Smooth muscle cell (in vitro differentiated cells): ENCODE measurements around the gene KLC1. TPM values are rescaled to one million over a fixed set of nuclear protein-coding genes. Genes with fewer than 3 reads are reported as not detected.

ENCODE experiments used
- DNase-seq: peaks from one replicate; lab custom pipeline; 2025; ENCODE audit not compliant: unreplicated experiment; lab: John Stamatoyannopoulos, UW
- H2AFZ ChIP-seq: fragments of 200-600 bp; sonication (generic); 2 replicates; pipeline ENCODE4 v1.6.0; 2016; ENCODE audit warnings: antibody characterized with exemption, low read depth, mild to moderate bottlenecking
- H3F3A ChIP-seq: fragments of 200-600 bp; sonication (generic); 2 replicates; pipeline ENCODE4 v1.6.0; 2017; ENCODE audit warnings: antibody characterized with exemption, low read depth
- H3K27ac ChIP-seq: fragments of 200-600 bp; sonication (generic); 2 replicates; pipeline ENCODE4 v1.5.1; 2016; ENCODE audit warnings: low read depth, mild to moderate bottlenecking
- H3K27me3 ChIP-seq: fragments of 200-600 bp; sonication (generic); 2 replicates; pipeline ENCODE4 v1.6.1; 2016; ENCODE audit warnings: low read depth, mild to moderate bottlenecking
- H3K36me3 ChIP-seq: fragments of 200-600 bp; sonication (generic); 2 replicates; pipeline ENCODE4 v1.5.1; 2016; ENCODE audit warnings: low read depth
- H3K4me1 ChIP-seq: fragments of 200-600 bp; sonication (generic); 2 replicates; pipeline ENCODE4 v1.5.1; 2016; ENCODE audit warnings: low read depth
- H3K4me2 ChIP-seq: fragments of 200-600 bp; sonication (generic); 2 replicates; pipeline ENCODE4 v1.6.0; 2016; ENCODE audit warnings: mild to moderate bottlenecking
- H3K4me3 ChIP-seq: fragments of 200-600 bp; sonication (generic); 2 replicates; pipeline ENCODE4 v1.5.1; 2016; ENCODE audit warnings: mild to moderate bottlenecking
- H3K79me2 ChIP-seq: fragments of 200-600 bp; sonication (generic); 2 replicates; pipeline ENCODE4 v1.6.0; 2016; ENCODE audit warnings: low read depth, mild to moderate bottlenecking
- H3K9ac ChIP-seq: fragments of 200-600 bp; sonication (generic); 2 replicates; pipeline ENCODE4 v1.6.0; 2016; ENCODE audit warnings: low read depth
- H3K9me3 ChIP-seq: fragments of 200-600 bp; sonication (generic); replicated peaks from 2 replicates; pipeline ENCODE4 v1.5.1; 2016; ENCODE audit warnings: low read depth
- H4K20me1 ChIP-seq: fragments of 200-600 bp; sonication (generic); 2 replicates; pipeline ENCODE4 v1.6.0; 2016; ENCODE audit warnings: low read depth
- WGBS: methylation state at CpG from one replicate; pipeline ENCODE4 v1.1.7; 2016; ENCODE audit warnings: low lambda C conversion rate; 5-methylcytosine and 5-hydroxymethylcytosine counted together
- polyA plus RNA-seq: library from polyadenylated mRNA; unstranded; fragments of >200 nt; fragmentation: Nextera tagmentation; extraction: Ambion mirVana; gene quantifications from 2 replicates; pipeline ENCODE4 v1.2.1, GENCODE V29; 2016
- total RNA-seq: library from RNA; depleted of rRNA; stranded (reverse); fragments of >200 nt; gene quantifications from 2 replicates; pipeline ENCODE4 v1.2.3, GENCODE V29; 2014
- TF ChIP-seq, protein P1 (sequence below): fragments of 200-600 bp; sonication (generic); IDR thresholded peaks from 2 replicates; pipeline ENCODE4 v1.5.1; 2017; ENCODE audit warnings: borderline replicate concordance, mild to moderate bottlenecking, antibody characterized with exemption; ENCODE audit not compliant: insufficient read depth, poor library complexity, severe bottlenecking

The KLC1 gene
- total and polyA plus RNA-seq, 2 experiments from 2014 or later = 167 to 224 TPM

DNA sequence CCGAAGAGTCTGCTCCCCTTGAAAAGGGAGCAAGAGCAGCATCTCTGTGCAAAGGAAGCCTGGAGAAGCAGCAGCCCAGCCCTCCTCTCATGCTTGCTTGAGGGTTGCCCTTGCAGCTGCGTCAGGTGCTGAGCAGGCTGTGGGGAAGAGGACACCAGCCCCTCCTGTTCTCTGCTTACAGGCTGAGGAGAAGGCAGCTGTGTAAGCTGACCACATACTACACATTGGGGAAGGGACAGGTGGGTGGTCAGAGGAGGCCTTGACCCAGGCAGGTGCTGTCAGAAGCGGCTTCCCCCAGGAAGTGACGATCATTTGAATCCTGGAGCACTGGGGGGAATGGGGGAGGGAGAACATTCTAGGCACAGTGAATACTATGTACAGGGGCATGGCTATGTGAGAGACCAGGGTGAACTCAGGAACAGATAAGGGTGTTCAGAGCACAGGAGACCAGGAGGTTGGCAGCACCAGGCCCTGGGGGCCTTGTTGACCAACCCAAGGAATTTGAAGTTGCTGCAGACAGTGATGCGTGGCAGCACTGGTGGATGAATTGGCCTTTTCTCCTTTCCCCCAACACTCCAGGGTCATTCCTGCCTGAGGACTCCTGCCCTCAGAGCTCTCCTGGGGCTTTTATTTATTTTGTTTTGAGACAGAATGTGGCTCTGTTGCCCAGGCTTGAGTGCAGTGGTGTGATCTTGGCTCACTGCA lies 2.7 kb upstream of the KLC1 start:
- no peak overlapping the region for H3K9ac ChIP-seq
- no peaks in the 10 kb centered on the region for H3K36me3 ChIP-seq
- H3K27ac ChIP-seq = no peak overlapping the region
- H3K4me3 ChIP-seq = no peak overlapping the region
- peaks cover 12% of the 10 kb centered on the region for H3K4me1 ChIP-seq
- H3K4me2 ChIP-seq = no peak overlapping the region
- no peak for DNase-seq
- 91% methylated on average over 5 of the region's 5 CpGs for WGBS
- no peaks in the 10 kb centered on the region for H3K9me3 ChIP-seq
- TF ChIP-seq, protein P1, sequence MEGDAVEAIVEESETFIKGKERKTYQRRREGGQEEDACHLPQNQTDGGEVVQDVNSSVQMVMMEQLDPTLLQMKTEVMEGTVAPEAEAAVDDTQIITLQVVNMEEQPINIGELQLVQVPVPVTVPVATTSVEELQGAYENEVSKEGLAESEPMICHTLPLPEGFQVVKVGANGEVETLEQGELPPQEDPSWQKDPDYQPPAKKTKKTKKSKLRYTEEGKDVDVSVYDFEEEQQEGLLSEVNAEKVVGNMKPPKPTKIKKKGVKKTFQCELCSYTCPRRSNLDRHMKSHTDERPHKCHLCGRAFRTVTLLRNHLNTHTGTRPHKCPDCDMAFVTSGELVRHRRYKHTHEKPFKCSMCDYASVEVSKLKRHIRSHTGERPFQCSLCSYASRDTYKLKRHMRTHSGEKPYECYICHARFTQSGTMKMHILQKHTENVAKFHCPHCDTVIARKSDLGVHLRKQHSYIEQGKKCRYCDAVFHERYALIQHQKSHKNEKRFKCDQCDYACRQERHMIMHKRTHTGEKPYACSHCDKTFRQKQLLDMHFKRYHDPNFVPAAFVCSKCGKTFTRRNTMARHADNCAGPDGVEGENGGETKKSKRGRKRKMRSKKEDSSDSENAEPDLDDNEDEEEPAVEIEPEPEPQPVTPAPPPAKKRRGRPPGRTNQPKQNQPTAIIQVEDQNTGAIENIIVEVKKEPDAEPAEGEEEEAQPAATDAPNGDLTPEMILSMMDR = no peak
- no peaks in the 10 kb centered on the region for H3K27me3 ChIP-seq
- peaks cover 15% of the 10 kb centered on the region for H4K20me1 ChIP-seq
- no peaks in the 10 kb centered on the region for H3F3A ChIP-seq
- H3K79me2 ChIP-seq = peaks cover 24% of the 10 kb centered on the region
- H2AFZ ChIP-seq = no peak overlapping the region

DNA sequence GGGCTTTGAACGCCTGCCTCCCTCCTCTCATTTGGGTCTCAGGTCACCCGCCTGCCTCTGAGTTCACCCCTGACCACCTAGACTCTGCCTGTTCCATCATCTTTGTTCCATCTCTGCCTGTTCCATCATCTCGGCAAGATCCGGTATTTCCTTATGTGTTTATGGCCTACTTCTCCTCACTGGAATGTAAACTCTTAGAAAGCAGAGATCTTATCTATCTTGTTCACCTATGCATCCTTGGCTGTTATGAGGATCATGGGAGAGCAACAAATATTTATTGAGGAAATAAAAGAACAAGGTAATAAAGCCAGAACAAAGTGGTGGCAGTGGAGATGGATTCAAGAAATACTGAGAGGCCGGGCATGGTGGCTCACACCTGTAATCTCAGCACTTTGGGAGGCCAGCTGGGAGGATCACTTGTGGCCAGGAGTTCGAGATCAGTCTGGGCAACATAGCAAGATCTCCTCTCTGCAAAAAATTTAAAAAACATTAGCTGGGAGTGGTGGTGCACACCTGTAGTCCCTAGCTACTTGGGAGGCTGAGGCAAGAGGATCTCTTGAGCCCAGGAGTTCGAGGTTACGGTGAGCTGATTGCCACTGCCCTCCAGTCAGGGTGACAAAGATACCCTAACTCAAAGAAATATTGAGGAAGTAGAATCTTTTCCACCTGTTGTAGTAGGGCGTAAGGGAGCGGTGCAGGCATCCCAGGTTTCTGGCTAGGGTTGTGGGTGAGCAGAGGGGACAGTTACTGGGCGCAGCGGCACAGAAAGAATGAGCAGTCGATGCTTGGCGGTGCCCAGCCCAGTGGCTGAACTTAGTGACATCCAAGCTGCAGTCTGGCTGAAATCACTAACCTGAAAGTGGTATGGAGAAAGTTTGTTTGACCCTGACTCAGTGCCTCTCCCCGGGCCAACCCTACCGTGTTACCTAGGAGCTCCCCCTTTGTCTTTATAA lies 1.7 kb upstream of the KLC1 start:
- Histone ChIP-seq H3K36me3 (no peaks in the 10 kb centered on the region), H4K20me1 (peaks cover 25% of the 10 kb centered on the region), H3F3A (no peaks in the 10 kb centered on the region), H3K27ac (peak overlapping the region; percentile 98), H3K27me3 (no peaks in the 10 kb centered on the region), H3K4me2 (peak overlapping the region; percentile 20), H3K79me2 (peaks cover 35% of the 10 kb centered on the region), H3K4me3 (no peak overlapping the region), H3K9me3 (no peaks in the 10 kb centered on the region), H2AFZ (no peak overlapping the region), H3K9ac (no peak overlapping the region), H3K4me1 (peaks cover 12% of the 10 kb centered on the region)
- DNase-seq = no peak
- TF ChIP-seq, protein P1 = no peak
- 88% methylated on average over 16 of the region's 16 CpGs for WGBS

- Histone ChIP-seq H4K20me1 (peaks cover 34% of the 10 kb centered on the region), H3K36me3 (no peaks in the 10 kb centered on the region), H3K4me1 (peaks cover 12% of the 10 kb centered on the region), H2AFZ (peak overlapping the region; percentile 84), H3K9me3 (no peaks in the 10 kb centered on the region), H3K27ac (peak overlapping the region; percentile 98), H3K4me3 (peak overlapping the region; percentile 90), H3K4me2 (peak overlapping the region; percentile 96), H3K9ac (peak overlapping the region; percentile 91), H3F3A (no peaks in the 10 kb centered on the region), H3K79me2 (peaks cover 44% of the 10 kb centered on the region), H3K27me3 (no peaks in the 10 kb centered on the region)
- peak; percentile 53 for DNase-seq
- TF ChIP-seq, protein P1 = no peak
- WGBS = 6% methylated on average over 29 of the region's 31 CpGs
These were observed 759 bp upstream of the KLC1 start for GRCh38 chr14:103628221-103628683.
